Measurements from ENCODE around the gene PRRC2A. TPM values are rescaled to one million over a fixed set of nuclear protein-coding genes. Genes with fewer than 3 reads are reported as not detected.

Gene PRRC2A
- polyA plus RNA-seq, 1 donor (not counting 4 experiments of a cell fraction or from before 2014, with no cell fraction given): 20.5 TPM

GRCh38 chr6:31654574-31655348, 34.2 kb downstream of the PRRC2A start:
- dilution Hi-C loops (cut with MboI; ENCODE audit: extremely low pct_ligation_motif_present, low sequenced_read_pairs): no loop called here
- Histone ChIP-seq H3K9me3 (ENCODE audit: control insufficient read depth, low read depth, low read length) (no peaks in the 10 kb centered on the region), H3K36me3 (ENCODE audit: control insufficient read depth in 2 of 2, extremely low read depth in 1 of 2, insufficient read depth in 2 of 2, low read length in 2 of 2) (peaks cover 8 to 10% of the 10 kb centered on the region in 2 experiments), H4K20me1 (ENCODE audit: control insufficient read depth, extremely low read depth, insufficient read depth, low read length) (no peaks in the 10 kb centered on the region), H3K27me3 (ENCODE audit: control insufficient read depth, extremely low read depth, insufficient read depth, low read length) (no peaks in the 10 kb centered on the region), H3K4me1 (ENCODE audit: control insufficient read depth, extremely low read depth, insufficient read depth, low read length) (peaks cover 27% of the 10 kb centered on the region), H3K4me2 (ENCODE audit: control insufficient read depth, extremely low read depth, insufficient read depth, low read depth, low read length) (no peak overlapping the region), H3K27ac (ENCODE audit: control insufficient read depth, insufficient read depth, low read length) (no peak overlapping the region), H2AFZ (ENCODE audit: control insufficient read depth, low read length) (no peak overlapping the region), H3K4me3 (ENCODE audit: control insufficient read depth in 2 of 3, extremely low read depth in 1 of 3, insufficient read depth in 2 of 3, low read depth in 1 of 3, low read length in 3 of 3) (no peak overlapping the region), H3K9ac (ENCODE audit: control insufficient read depth, extremely low read depth, insufficient read depth, low read length) (no peak overlapping the region), H3K79me2 (ENCODE audit: control insufficient read depth, insufficient read depth, low read length) (peaks cover 50% of the 10 kb centered on the region), H3K9me1 (ENCODE audit: control insufficient read depth, extremely low read depth, insufficient read depth, low read length) (no peaks in the 10 kb centered on the region)
- TF ChIP-seq, protein P1, sequence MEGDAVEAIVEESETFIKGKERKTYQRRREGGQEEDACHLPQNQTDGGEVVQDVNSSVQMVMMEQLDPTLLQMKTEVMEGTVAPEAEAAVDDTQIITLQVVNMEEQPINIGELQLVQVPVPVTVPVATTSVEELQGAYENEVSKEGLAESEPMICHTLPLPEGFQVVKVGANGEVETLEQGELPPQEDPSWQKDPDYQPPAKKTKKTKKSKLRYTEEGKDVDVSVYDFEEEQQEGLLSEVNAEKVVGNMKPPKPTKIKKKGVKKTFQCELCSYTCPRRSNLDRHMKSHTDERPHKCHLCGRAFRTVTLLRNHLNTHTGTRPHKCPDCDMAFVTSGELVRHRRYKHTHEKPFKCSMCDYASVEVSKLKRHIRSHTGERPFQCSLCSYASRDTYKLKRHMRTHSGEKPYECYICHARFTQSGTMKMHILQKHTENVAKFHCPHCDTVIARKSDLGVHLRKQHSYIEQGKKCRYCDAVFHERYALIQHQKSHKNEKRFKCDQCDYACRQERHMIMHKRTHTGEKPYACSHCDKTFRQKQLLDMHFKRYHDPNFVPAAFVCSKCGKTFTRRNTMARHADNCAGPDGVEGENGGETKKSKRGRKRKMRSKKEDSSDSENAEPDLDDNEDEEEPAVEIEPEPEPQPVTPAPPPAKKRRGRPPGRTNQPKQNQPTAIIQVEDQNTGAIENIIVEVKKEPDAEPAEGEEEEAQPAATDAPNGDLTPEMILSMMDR (optimal IDR thresholded peaks at IDR 0.05 in 1 of 3, IDR thresholded peaks at IDR 0.05 in 1 of 3, conservative IDR thresholded peaks at IDR 0.05 in 1 of 3; ENCODE audit: extremely low read depth in 1 of 3, insufficient read depth in 2 of 3, low read length in 3 of 3): no peak
- no peak for TF ChIP-seq EZH2 (IDR thresholded peaks at IDR 0.05; ENCODE audit: low read length)
- FAIRE-seq: no peak
- DNase-seq (ENCODE audit: low read depth, low spot score): no peak

DNA sequence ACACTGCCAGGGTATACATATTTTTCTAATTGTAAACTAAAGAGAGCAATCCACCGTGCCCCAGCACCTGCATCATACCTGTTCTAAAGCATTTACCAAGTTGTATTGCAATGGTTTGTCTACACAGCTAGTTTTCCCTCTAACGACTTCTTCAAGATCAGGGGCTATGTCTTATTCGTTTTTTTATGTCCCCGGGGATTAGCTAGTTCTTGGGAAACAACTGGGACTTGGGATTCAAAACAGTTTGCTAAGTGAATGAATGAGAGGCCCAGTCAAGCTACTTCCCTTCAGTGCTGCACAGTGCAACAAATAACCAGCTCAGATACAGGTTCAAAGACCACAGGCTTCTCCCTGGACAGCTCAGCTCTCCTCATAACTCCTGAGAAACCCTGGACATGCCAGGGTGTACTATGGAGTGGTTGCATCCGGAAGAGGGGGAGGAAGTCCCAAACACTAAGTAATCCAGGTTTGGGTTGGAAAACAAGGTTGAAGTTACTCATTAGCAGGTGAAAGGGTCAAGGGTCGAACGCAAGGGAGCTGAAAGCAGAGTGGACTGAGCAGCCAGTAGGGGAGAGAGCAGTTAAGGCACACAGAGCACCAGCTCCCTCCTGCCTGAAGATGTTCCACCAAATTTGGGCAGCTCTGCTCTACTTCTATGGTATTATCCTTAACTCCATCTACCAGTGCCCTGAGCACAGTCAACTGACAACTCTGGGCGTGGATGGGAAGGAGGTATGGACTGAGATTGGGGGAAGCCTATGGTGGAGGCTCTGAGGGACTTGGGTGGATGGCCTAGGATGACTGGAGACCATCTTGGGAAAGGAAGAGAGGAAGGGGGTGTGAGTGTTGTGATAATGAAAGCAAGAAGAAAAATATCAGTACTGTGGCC, 35.1 kb downstream of the PRRC2A start, which contains the start of gene APOM:
TSS of gene APOM (plus strand) at position 546 of the 889 bp plus-strand sequence. CDS start at position 619, 73 bp downstream.
- DNase-seq (ENCODE audit: low read depth, low spot score) (no peak), FAIRE-seq (no peak)
- peaks cover 49% of the 10 kb centered on the region for H3K79me2 ChIP-seq (ENCODE audit: control insufficient read depth, insufficient read depth, low read length)
- peaks cover 31% of the 10 kb centered on the region for H3K4me1 ChIP-seq (ENCODE audit: control insufficient read depth, extremely low read depth, insufficient read depth, low read length)
- no peak within 1 kb of the TSS for H3K4me2 ChIP-seq (ENCODE audit: control insufficient read depth, extremely low read depth, insufficient read depth, low read depth, low read length)
- no peak within 1 kb of the TSS for H3K4me3 ChIP-seq (ENCODE audit: control insufficient read depth in 2 of 3, extremely low read depth in 1 of 3, insufficient read depth in 2 of 3, low read depth in 1 of 3, low read length in 3 of 3)
- no peaks in the 10 kb centered on the region for H3K9me3 ChIP-seq (ENCODE audit: control insufficient read depth, low read depth, low read length)
- TF ChIP-seq, protein P1 (optimal IDR thresholded peaks at IDR 0.05 in 1 of 3, IDR thresholded peaks at IDR 0.05 in 1 of 3, conservative IDR thresholded peaks at IDR 0.05 in 1 of 3; ENCODE audit: extremely low read depth in 1 of 3, insufficient read depth in 2 of 3, low read length in 3 of 3): no peak
- TF ChIP-seq EZH2 (IDR thresholded peaks at IDR 0.05; ENCODE audit: low read length): no peak
- no peak within 1 kb of the TSS for H3K9ac ChIP-seq (ENCODE audit: control insufficient read depth, extremely low read depth, insufficient read depth, low read length)
- H3K9me1 ChIP-seq (ENCODE audit: control insufficient read depth, extremely low read depth, insufficient read depth, low read length): no peaks in the 10 kb centered on the region
- no peak within 1 kb of the TSS for H3K27ac ChIP-seq (ENCODE audit: control insufficient read depth, insufficient read depth, low read length)
- no peaks in the 10 kb centered on the region for H3K27me3 ChIP-seq (ENCODE audit: control insufficient read depth, extremely low read depth, insufficient read depth, low read length)
- dilution Hi-C loops (cut with MboI; ENCODE audit: extremely low pct_ligation_motif_present, low sequenced_read_pairs): no loop called here
- no peak within 1 kb of the TSS for H2AFZ ChIP-seq (ENCODE audit: control insufficient read depth, low read length)
- peaks cover 7 to 10% of the 10 kb centered on the region in 2 experiments for H3K36me3 ChIP-seq (ENCODE audit: control insufficient read depth in 2 of 2, extremely low read depth in 1 of 2, insufficient read depth in 2 of 2, low read length in 2 of 2)
- no peaks in the 10 kb centered on the region for H4K20me1 ChIP-seq (ENCODE audit: control insufficient read depth, extremely low read depth, insufficient read depth, low read length)
